ENCODE measurements around the gene PPP1R1B. TPM values are rescaled to one million over a fixed set of nuclear protein-coding genes. Genes with fewer than 3 reads are reported as not detected.

The PPP1R1B gene
- total and polyA plus RNA-seq, 9 of the 15 experiments (the other 6 are each of a cell fraction or from before 2014, with no cell fraction given), result 0.07 to 0.18 (median 0.10) TPM; not detected in 4

DNA sequence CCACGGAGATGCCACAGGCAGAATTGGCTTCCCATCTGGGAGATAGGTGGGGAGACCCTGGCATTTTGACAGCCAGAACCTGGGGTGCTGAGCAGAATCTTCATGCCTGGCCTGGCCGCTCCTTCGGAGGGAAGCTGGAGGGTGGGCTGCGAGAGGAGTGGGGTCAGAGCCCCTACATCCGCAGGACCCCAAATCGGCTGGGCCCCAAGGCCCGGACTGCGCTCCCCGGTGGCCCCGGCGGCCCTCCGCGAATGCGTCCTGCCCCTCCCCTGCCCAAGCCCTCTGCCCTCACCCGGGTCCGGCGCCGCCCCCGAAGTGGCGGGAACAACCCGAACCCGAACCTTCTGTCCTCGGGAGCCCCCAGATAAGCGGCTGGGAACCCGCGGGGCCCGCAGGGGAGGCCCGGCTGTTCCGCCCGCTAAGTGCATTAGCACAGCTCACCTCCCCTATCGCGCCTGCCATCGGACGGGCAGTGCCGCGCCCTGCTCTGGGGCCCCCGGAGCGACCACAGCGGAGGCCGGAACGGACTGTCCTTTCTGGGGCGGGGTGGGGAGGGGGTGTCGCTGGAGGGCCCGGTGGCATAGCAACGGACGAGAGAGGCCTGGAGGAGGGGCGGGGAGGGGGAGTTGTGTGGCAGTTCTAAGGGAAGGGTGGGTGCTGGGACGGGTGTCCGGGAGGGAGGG, 40.7 kb downstream of the PPP1R1B start (continued):
- TF ChIP-seq, protein P1, sequence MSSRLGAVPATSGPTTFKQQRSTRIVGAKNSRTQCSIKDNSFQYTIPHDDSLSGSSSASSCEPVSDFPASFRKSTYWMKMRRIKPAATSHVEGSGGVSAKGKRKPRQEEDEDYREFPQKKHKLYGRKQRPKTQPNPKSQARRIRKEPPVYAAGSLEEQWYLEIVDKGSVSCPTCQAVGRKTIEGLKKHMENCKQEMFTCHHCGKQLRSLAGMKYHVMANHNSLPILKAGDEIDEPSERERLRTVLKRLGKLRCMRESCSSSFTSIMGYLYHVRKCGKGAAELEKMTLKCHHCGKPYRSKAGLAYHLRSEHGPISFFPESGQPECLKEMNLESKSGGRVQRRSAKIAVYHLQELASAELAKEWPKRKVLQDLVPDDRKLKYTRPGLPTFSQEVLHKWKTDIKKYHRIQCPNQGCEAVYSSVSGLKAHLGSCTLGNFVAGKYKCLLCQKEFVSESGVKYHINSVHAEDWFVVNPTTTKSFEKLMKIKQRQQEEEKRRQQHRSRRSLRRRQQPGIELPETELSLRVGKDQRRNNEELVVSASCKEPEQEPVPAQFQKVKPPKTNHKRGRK (tag; IDR thresholded peaks at IDR 0.05), result no peak
- no peak for TF ChIP-seq JUNB (CRISPR knock-in tag; conservative IDR thresholded peaks at IDR 0.05)
- peak; percentile 94 for TF ChIP-seq LEF1 (IDR thresholded peaks at IDR 0.05)
- 0 out of 2 replicates have a peak, but pooled peaks have one; percentile 30 for TF ChIP-seq ZBTB12 (CRISPR knock-in tag; IDR thresholded peaks at IDR 0.05)
- no peak for TF ChIP-seq ZBTB8A (IDR thresholded peaks at IDR 0.05; ENCODE audit: partially characterized antibody)
- TF ChIP-seq ZNF668 (CRISPR knock-in tag; IDR thresholded peaks at IDR 0.05), result peak; percentile 8; the same call in 1 of the 2 replicates
- TF ChIP-seq XRCC3 (IDR thresholded peaks at IDR 0.05), result no peak
- TF ChIP-seq HDAC8 (tag; IDR thresholded peaks at IDR 0.05), result no peak
- no peak for TF ChIP-seq SIN3B (IDR thresholded peaks at IDR 0.05; ENCODE audit: low read depth)
- TF ChIP-seq, protein P2, sequence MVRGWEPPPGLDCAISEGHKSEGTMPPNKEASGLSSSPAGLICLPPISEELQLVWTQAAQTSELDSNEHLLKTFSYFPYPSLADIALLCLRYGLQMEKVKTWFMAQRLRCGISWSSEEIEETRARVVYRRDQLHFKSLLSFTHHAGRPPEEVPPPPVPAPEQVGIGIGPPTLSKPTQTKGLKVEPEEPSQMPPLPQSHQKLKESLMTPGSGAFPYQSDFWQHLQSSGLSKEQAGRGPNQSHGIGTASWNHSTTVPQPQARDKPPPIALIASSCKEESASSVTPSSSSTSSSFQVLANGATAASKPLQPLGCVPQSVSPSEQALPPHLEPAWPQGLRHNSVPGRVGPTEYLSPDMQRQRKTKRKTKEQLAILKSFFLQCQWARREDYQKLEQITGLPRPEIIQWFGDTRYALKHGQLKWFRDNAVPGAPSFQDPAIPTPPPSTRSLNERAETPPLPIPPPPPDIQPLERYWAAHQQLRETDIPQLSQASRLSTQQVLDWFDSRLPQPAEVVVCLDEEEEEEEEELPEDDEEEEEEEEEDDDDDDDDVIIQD (CRISPR knock-in tag; IDR thresholded peaks at IDR 0.05), result no peak
- TF ChIP-seq FOSL1 (tag; conservative IDR thresholded peaks at IDR 0.05), result peak; percentile 68
- TF ChIP-seq DIDO1 (tag; IDR thresholded peaks at IDR 0.05; ENCODE audit: low read depth), result no peak
- peak; percentile 92 for TF ChIP-seq E2F3 (CRISPR knock-in tag; IDR thresholded peaks at IDR 0.05)
- no peak for TF ChIP-seq HCFC1 (IDR thresholded peaks at IDR 0.05; ENCODE audit: low read depth, low read length)
- TF ChIP-seq MCM2 (IDR thresholded peaks at IDR 0.05; ENCODE audit: low read depth), result no peak
- no peak for TF ChIP-seq JUN (IDR thresholded peaks at IDR 0.05; ENCODE audit: borderline replicate concordance, low read depth, low read length)
- no peak for TF ChIP-seq JUN (CRISPR knock-in tag; IDR thresholded peaks at IDR 0.05; ENCODE audit: borderline replicate concordance)
- TF ChIP-seq ZNF583 (CRISPR knock-in tag; IDR thresholded peaks at IDR 0.05), result no peak
- TF ChIP-seq, protein P3, sequence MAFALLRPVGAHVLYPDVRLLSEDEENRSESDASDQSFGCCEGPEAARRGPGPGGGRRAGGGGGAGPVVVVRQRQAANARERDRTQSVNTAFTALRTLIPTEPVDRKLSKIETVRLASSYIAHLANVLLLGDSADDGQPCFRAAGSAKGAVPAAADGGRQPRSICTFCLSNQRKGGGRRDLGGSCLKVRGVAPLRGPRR (CRISPR knock-in tag; IDR thresholded peaks at IDR 0.05), result no peak
- peak; percentile 59 for TF ChIP-seq TBP (optimal IDR thresholded peaks at IDR 0.05; ENCODE audit: low read depth, low read length)
- TF ChIP-seq COPS2 (conservative IDR thresholded peaks at IDR 0.05), result no peak
- no peak for TF ChIP-seq U2AF2 (optimal IDR thresholded peaks at IDR 0.05; ENCODE audit: low read depth, low read length)
- TF ChIP-seq RBM34 (IDR thresholded peaks at IDR 0.05; ENCODE audit: borderline replicate concordance, insufficient read depth, low read length), result no peak
- TF ChIP-seq KDM2B (CRISPR knock-in tag; IDR thresholded peaks at IDR 0.05), result peak; percentile 95
